GM18858 (cell line): ENCODE data around the gene MADCAM1.

Experiments
- ATAC-seq: cut with Tn5 transposase; IDR thresholded peaks from one replicate; pipeline ENCODE4 v1.9.1; 2021; ENCODE audit not compliant: unreplicated experiment

The MADCAM1 gene

GRCh38 chr19:547836-548720, 51.8 kb downstream of the MADCAM1 start:
- ATAC-seq: no peak

- no peak for ATAC-seq
Observed at GRCh38 chr19:548886-549830, 52.9 kb downstream of the MADCAM1 start.

GRCh38 chr19:554817-555216, 58.5 kb downstream of the MADCAM1 start:
- no peak for ATAC-seq
